BJ (cell line): ENCODE data around the gene ZSWIM7. TPM values are rescaled to one million over a fixed set of nuclear protein-coding genes. Genes with fewer than 3 reads are reported as not detected.

ENCODE experiments used
- CTCF ChIA-PET: fragments of 350-600 bp; formaldehyde crosslinking; extraction: SDS; loops from one replicate; lab custom pipeline; 2021; ENCODE audit warnings: antibody characterized with exemption, inconsistent platforms; lab: Yijun Ruan, JAX
- POLR2A ChIA-PET: fragments of 300-600 bp; sonication (Branson Sonifier 250); formaldehyde crosslinking; extraction: SDS; loops from one replicate; lab custom pipeline; 2021; ENCODE audit warnings: antibody characterized with exemption; lab: Charles Lee
- DNase-seq: peaks from one replicate; pipeline ENCODE4 v3.0.0-alpha.2; 2011; ENCODE audit warnings: low read depth
- H3K27me3 ChIP-seq: 2 replicates; pipeline ENCODE4 v1.6.0; 2011; ENCODE audit warnings: low read length; ENCODE audit not compliant: control insufficient read depth, insufficient read depth
- H3K36me3 ChIP-seq: 2 replicates; pipeline ENCODE4 v1.5.1; 2011; ENCODE audit warnings: low read length; ENCODE audit not compliant: control insufficient read depth, insufficient read depth
- H3K4me3 ChIP-seq: 2 replicates; pipeline ENCODE4 v1.5.1; 2011; ENCODE audit warnings: low read depth, mild to moderate bottlenecking, control low read depth, low read length
- polyA plus RNA-seq: library from polyadenylated mRNA; depleted of rRNA; stranded (reverse); fragments of >200 nt; gene quantifications from 2 replicates; pipeline ENCODE4 v1.2.3, GENCODE V29; 2011; rRNA removed
- TF ChIP-seq, protein P1 (sequence below): IDR thresholded peaks from 2 replicates; pipeline ENCODE4 v1.5.1; 2011; ENCODE audit warnings: low read depth, mild to moderate bottlenecking, control low read depth, inconsistent platforms, low read length, moderate library complexity; ENCODE audit not compliant: insufficient read depth

ZSWIM7 gene
- polyA plus RNA-seq, 1 experiment, result 21.6 TPM

DNA sequence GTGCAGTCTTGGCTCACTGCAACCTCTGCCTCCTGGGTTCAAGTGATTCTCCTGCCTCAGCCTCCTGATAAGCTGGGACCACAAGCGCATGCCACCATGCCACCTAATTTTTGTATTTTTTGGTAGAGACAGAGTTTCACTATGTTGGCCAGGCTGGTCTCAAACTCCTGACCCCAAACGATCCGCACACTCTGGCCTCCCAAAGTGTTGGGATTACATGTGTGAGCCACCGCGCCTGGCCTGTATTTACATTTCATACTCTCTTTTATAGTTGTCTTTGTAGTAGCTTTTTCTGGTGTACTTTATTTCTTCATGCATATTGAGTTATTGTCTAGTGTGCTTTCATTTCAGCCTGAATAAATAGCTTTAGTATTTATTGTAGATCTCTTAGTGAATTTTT lies 64.6 kb downstream of the ZSWIM7 start:
- H3K36me3 ChIP-seq, result no peaks in the 10 kb centered on the region
- CTCF ChIA-PET, result interaction anchor here (2.7 kb wide), 1 partner anchor 10 kb away, joined by 13 read pairs; the partner anchor contains the start of gene ADORA2B

DNA sequence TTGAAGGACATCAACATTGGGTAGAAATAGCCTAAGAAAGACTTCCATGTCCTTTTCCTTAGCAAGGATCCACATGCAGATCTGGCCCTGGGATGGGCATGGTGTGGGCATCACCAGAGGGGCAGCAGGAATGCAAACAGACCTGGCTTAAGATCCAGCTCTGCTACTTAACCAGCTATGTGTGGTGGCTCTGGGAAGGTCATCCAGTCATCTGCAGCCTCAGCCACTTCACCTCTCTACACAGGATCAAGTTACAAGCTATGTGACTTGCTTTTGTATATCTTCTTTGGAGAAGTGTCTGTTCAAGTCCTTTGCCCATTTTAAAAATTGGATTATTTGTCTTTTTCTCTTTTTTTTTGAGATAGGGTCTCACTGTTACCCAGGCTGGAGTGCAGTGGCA lies 68.1 kb downstream of the ZSWIM7 start:
- H3K27me3 ChIP-seq, result peaks cover 9% of the 10 kb centered on the region
- DNase-seq, result no peak
- TF ChIP-seq, protein P1, sequence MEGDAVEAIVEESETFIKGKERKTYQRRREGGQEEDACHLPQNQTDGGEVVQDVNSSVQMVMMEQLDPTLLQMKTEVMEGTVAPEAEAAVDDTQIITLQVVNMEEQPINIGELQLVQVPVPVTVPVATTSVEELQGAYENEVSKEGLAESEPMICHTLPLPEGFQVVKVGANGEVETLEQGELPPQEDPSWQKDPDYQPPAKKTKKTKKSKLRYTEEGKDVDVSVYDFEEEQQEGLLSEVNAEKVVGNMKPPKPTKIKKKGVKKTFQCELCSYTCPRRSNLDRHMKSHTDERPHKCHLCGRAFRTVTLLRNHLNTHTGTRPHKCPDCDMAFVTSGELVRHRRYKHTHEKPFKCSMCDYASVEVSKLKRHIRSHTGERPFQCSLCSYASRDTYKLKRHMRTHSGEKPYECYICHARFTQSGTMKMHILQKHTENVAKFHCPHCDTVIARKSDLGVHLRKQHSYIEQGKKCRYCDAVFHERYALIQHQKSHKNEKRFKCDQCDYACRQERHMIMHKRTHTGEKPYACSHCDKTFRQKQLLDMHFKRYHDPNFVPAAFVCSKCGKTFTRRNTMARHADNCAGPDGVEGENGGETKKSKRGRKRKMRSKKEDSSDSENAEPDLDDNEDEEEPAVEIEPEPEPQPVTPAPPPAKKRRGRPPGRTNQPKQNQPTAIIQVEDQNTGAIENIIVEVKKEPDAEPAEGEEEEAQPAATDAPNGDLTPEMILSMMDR, result no peak
- no peak overlapping the region for H3K4me3 ChIP-seq
- no peaks in the 10 kb centered on the region for H3K36me3 ChIP-seq
- CTCF ChIA-PET, result interaction anchor here (1.0 kb wide), 2 partner anchors 10 to 13 kb away, joined by 3 read pairs; partner anchors contain the start of gene ADORA2B
- POLR2A ChIA-PET, result no interaction called here

More for the DNA sequence above, 64.6 kb downstream of the ZSWIM7 start:
- no peaks in the 10 kb centered on the region for H3K27me3 ChIP-seq
- DNase-seq, result no peak
- H3K4me3 ChIP-seq, result no peak overlapping the region
- TF ChIP-seq, protein P1, result no peak
- POLR2A ChIA-PET, result no interaction called here

DNA sequence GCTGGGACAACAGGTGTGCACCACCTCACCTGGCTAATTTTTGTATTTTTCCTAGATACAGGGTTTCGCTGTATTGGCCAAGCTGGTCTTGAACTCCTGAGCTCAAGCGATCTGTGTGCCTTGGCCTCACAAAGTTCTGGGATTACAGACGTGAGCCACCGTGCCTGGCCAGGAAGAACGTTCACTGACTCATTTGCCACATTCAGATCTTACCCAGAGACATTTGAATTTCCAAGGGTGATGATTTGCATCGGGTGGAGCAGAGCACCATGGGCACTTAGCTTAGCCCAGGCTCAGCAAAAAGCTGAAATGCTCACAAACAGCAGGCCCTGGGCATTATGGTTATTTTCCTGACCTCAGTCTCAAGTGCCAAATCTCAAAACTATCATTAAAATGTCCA lies 69.1 kb downstream of the ZSWIM7 start:
- no peak for DNase-seq
- H3K4me3 ChIP-seq, result no peak overlapping the region
- TF ChIP-seq, protein P1, result no peak
- CTCF ChIA-PET, result interaction anchor here (1.0 to 1.5 kb wide), 2 partner anchors 9 to 14 kb away, joined by 3 to 6 read pairs; partner anchors contain the start of gene ADORA2B
- POLR2A ChIA-PET, result no interaction called here
- H3K27me3 ChIP-seq, result peaks cover 10% of the 10 kb centered on the region
- H3K36me3 ChIP-seq, result no peaks in the 10 kb centered on the region

DNA sequence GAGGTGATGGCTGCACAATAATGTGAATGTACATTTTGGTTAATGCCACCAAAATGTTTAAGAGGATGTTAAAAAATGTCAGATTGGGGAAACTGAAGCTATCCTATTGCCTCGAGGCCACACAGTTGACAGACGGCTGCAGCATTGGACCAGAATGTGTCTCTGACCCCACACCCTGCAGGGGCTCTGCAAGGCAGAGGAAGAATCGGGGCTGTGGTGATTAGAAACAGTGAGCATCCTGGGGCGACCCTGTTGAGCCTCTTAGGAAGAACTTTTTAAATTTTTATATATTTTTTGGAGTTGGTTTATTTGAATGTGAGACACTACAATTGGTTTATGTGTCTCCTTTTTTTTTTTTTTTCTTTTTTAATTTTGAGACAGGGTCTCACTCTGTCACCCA lies 69.6 kb downstream of the ZSWIM7 start:
- H3K4me3 ChIP-seq, result no peak overlapping the region
- TF ChIP-seq, protein P1, result no peak
- no peak for DNase-seq
- ChIA-PET CTCF (interaction anchor here (1.0 to 1.5 kb wide), 2 partner anchors 9 to 15 kb away, joined by 3 to 6 read pairs; partner anchors contain the start of gene ADORA2B), POLR2A (no interaction called here)
- H3K36me3 ChIP-seq, result no peaks in the 10 kb centered on the region
- H3K27me3 ChIP-seq, result peaks cover 10% of the 10 kb centered on the region

DNA sequence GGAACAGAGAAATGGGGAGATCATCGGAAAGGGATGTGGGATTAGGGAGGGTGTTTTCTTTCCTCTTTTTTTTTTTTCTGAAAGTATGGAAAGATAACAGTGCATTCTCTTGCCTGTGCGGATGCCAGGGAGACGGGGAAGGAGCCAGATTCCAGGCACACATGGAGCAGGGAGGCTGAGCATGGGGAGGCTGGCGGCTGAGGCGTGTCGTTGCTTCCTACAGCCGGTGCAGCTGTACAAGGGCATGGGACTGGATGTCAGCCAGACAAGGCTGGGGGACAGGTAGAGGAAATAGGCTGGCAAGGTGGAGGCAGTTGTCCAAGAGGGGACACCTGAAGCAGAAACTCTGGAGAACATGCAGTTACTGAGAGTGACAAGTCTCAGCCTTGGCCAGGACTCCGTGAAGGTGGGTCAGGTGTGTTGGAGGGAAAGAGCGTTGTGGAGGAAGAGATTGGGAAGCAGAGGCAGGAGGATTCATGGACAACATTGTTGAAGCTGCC lies 71.2 kb downstream of the ZSWIM7 start:
- POLR2A ChIA-PET, result no interaction called here
- CTCF ChIA-PET, result no interaction called here
- peaks cover 10% of the 10 kb centered on the region for H3K27me3 ChIP-seq
- no peak overlapping the region for H3K4me3 ChIP-seq
- no peak for DNase-seq
- TF ChIP-seq, protein P1, result no peak
- no peaks in the 10 kb centered on the region for H3K36me3 ChIP-seq

Other genes with a start within 250 kb of the ZSWIM7 start
- gene ADORA2B, start 54.6 kb downstream of the ZSWIM7 start, polyA plus RNA-seq, result 8.0 and 10.5 TPM in 2 replicates
- gene TTC19, start 120 bp upstream of the ZSWIM7 start, polyA plus RNA-seq, result 2.8 and 3.7 TPM in 2 replicates
- 102 and 109 TPM in 2 replicates for gene NCOR1, start 215.8 kb upstream of the ZSWIM7 start, polyA plus RNA-seq
- gene PIGL, start 217.5 kb upstream of the ZSWIM7 start, polyA plus RNA-seq, result 15.7 and 23.1 TPM in 2 replicates